KG1 (cell line): ENCODE results near the gene HOXC11.

ENCODE experiments used
- DNase-seq: peaks from one replicate; lab custom pipeline; 2025; lab: John Stamatoyannopoulos, UW

HOXC11 gene

DNA sequence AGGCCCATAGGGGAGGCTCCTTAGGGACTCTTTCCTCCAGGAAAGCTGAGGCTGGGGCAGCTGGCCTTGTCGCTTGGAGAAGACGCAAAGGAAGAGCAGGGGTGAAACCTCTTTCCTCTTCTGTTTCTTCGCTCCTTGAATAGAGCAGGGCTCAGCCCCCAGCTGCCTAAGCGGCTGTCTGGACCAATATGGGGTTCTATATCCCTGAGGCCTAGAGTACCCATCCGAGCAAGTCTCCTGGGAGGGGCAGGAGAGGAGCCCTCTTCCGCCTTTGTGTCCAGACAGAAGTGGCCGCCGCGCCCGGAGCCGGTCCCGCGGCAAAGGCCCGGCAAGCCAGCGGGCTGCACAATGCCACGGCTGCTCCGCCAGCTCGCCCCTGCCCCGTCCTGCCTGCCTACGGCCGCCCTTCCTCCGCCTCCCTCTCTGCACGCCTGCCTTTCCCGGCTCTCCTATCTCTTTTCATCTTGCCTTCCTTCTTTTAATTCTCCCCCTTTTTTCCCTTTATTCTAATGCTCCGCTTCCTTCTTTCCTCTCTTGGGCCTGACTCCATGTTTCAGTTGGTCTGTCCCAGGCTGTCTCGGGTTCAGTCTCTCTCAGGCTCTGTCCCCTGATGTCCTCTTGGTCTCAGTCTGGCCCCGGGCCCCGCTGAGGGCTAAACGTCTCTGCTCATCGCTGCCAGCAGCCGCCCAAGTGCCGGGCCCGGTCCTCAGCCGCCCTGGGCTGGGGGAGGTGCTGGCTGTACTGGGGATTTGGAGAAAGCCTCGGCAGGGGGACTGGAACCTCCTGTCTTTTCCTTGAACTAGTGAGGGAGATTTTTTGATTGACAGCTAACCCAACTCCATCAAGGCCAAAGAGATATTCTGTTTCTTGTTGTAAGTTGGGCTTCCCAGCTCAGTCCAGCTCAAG, 24.5 kb downstream of the HOXC11 start:
- no peak for DNase-seq

GRCh38 chr12:53998110-53998899, 25.4 kb downstream of the HOXC11 start:
- DNase-seq, result no peak

DNA sequence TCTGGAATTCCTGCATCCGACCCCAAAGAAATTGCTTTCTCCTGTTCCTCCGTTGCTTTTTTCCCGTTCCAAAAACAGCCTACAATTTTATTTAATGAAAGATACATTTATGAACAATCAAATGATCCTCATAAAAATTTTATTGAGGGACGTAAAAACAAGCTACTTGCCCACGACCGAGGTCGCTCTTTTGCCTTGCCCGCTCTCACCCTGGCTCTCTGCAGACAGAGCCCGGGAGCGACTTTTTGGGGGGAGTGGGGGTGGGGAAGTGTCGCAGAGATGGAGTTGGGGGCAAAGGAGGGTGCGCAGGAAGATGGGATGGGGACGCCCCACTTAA, 25.9 kb downstream of the HOXC11 start:
- no peak for DNase-seq

DNA sequence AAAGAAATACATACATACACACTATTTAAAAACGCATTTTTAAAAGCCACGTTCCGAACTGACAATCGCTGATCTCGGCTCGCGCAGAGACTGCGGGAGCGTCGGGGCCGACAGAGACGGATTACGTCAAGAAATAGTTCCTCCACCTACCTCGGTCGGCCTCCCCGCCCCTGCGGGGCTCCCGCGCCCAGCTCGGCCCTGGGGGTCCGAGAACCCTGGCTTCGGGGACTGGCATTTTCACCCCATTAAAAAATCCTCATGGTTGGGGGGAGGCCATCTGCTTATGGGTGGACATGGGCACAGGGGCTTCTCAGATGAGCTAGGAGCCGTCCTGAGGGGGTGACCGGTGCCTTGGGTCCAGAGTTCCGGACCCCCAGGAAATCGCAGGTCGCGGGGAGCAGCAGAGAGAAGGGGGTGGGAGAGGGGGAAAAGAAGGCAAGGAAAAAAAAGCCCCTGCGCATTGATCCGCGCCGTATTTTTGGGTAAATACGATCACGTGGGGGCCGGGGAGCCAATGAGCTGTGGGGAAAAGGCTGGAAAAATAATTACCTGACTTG, 26.7 kb downstream of the HOXC11 start:
- no peak for DNase-seq

GRCh38 chr12:54000116-54001114, 27.5 kb downstream of the HOXC11 start, which contains the start of gene HOXC9:
Gene HOXC9 (plus strand): TSS chr12:54000161. CDS start chr12:54000189, 28 bp downstream.
- no peak for DNase-seq

DNA sequence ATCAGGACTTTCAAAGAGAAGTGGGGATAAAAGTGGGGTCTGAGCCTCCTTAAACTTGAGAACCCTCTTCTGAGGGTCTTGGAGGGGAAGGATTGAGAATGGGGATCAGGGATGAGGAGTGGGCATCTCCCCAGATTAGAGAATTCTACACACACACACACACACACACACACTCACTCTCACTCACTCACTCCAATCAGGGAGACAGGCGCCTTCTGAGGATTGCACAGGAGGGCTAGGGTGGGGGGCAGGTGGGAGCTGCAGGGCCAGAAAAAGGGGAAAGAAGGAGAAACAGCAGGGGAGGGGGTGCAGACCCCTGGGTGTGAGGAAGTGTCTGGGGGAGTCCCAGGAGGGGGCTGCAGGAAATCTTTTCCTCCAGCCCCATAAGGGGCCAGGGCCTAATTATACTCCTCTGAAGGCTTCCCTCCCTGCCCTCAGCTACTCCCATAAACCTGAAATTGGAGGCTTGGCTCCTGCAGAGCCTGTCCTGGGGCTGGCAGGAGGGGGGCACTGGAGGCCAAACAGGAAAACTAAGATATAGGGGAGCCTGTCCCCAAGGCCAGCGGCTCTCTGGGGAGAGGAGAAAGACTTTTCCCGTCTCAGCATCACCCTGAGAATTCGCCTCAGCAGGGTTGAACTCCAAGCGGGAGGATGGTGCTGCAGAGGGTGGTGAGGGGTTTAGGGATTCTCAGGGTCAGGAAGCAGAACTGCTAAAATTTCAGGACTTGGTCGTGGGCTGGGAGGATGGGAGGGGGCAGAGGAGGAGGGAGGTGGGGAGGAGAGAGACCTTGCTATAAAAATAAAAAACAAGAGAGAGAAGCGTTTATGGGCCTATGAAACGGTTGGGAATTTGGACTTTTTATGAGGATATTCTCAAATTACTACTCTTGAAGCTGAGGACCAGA, 28.6 kb downstream of the HOXC11 start:
- no peak for DNase-seq

GRCh38 chr12:54002278-54002914, 29.5 kb downstream of the HOXC11 start:
- no peak for DNase-seq

DNA sequence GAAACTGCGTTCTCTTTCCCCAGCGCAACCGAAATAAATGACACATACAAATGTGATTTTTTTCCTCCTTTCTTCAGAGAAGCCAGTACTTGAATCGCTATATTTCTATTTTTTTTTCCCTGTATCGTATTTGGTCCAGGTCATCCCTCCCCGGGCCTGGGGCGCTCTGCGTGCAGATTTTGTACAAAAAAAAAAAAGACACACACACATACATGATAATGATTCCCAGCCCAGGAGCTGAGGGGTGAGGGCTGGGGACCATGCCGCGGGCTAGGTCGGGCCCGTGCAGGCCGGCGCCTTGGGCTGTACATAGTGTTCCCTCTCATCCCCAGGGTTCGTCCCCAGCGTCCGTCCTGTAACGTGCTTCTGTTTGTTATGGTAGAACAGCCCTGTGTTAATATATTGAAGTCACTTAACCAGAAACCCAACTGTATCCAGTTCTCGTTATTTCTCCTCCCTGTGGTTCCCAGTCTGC, 30.0 kb downstream of the HOXC11 start:
- DNase-seq, result no peak

- no peak for DNase-seq
Observed at GRCh38 chr12:54003625-54004024, 30.7 kb downstream of the HOXC11 start.

DNA sequence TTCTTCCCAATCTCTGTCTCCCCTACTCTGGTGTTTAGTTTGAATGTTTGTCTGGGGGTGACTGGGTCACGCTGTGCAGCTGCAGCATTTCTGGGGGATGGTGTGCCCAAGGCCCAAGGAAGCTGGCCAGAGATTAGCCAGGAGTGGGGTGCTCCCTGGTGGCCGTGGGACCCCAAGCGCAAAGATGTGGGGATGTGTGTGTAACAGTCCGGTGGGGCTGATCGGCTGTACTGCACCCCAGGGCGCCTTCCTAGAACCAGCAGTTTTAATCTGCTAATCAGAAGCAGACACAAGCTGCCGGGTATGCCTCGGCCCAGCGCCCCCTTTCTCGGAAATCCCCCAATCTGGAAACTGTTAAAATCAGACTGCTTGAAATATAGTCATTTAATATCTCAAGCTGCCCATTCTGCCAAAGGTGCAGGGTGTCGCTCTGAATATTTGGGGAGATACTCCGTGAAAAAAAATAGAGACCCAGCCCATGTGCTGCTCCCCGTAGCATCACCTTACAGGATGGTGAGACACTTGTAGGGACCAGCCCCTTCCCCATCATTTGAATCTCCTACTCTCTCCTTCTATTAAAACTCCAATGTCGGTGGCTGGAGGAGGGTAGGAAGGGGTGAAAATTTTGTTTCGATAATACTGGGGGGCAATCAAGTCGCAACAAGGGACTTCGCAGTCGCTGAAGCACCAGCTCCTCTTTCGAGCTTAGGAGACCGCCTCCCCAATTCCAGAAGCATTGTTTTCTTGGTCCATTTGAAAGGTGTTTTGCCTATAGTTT, 31.3 kb downstream of the HOXC11 start:
- DNase-seq, result no peak

GRCh38 chr12:54004841-54005530, 32.1 kb downstream of the HOXC11 start:
- no peak for DNase-seq

GRCh38 chr12:54005531-54005852, 32.6 kb downstream of the HOXC11 start:
- no peak for DNase-seq

- DNase-seq, result peak; percentile 42
Observed at GRCh38 chr12:54005853-54006558, 33.1 kb downstream of the HOXC11 start.

DNA sequence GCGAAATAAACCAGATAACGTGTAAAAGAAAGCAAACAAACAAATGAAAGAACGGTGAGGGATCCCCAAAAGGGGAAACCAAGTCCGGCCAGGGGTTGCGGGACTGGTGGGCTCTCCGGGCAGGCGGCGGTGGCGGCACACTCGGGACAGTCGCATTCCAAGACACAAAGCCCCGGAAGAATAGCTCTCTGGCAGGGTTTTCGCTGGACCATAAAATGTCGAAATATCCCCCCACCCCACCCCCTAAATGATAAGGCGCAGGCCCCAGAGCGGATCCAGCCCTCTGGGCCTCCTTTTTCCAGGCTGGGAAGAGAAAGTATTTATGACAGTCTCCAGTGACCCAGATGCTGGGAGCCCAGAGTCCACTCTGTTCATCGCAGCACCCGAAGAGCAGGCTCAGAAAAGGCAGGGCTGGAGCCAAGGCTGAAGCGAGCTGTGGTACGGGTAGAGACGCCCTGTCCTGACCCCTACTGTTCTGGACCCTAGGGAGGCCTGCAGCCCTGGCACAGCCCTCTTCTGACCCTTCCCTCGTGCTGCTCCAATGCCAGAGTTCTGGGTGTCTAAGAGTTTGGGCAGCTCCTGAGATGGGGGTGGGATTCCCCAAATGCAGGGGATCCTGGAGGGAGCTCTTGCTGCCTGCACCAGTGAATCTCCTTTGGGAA, 33.8 kb downstream of the HOXC11 start:
- DNase-seq, result no peak

- no peak for DNase-seq
Observed at GRCh38 chr12:54007538-54008259, 34.8 kb downstream of the HOXC11 start.

DNA sequence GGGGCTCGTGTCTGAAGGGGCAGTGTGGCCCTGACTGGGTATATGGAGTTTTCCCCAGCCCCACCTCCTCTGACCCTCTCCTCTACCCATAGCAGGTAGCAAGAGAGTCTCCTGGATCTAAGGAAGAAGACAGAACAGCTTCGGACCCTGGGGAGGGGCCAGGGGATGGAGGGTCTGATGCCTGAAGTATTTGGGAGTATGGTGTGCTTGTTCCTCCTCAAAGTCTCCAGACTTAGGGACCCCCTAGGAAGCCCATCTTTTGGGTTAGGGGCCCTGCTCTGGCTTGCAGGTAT, 35.3 kb downstream of the HOXC11 start:
- DNase-seq, result no peak
